Measurements from ENCODE around the gene SMCO4. TPM values are rescaled to one million over a fixed set of nuclear protein-coding genes. Genes with fewer than 3 reads are reported as not detected.

The SMCO4 gene
- total RNA-seq, 1 donor from 2014 or later: 35.1 TPM

DNA sequence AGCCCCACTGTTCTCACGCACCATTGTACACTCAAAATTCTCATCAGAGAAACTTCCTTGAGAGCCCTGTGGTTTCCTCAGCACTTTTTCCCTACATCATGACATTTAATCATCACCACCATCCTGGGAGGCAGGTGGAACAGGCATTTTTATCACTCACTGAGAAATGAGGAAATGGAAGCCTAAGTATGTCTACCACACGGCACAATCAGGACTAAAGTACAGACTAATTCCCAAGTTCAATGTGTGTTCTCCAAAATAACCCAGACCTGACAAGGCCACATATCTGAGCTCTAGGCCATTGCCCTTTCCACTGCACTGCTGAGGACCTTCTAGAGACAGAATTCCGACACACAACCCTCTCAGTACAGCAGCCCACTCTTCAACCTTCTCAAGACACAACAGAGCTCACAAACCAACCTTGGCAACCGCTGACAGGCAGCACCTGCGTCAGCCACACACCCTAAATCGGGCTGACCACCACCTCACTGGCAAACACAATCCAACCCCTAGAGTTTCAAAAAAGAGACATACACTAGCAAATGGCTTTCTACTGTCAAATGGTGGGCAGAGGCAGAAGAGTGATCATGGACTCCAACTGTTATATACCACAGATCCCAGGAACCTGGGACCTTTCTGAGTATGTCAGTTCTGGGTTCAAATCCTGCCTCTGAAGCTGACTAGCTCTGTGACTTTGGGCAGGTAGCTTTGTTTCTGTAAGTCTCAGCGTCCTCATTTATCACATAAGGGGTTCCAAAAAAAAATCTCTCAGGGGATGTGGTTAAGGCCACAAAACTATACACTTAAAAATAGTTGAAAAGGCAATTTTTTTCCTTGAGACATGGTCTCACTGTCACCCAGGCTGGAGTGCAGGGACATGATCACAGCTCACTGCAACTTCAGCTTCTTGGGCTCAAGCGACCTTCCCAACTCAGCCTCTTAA is 16.3 kb downstream of the SMCO4 start:
- H3K4me1 ChIP-seq: peaks cover 12% of the 10 kb centered on the region
- H3K4me3 Mint-ChIP-seq: no peak overlapping the region
- TF ChIP-seq EZH2phosphoT487 (IDR thresholded peaks at IDR 0.05) (no peak), EZH2 (IDR thresholded peaks at IDR 0.05) (no peak)
- TF ChIP-seq, protein P1, sequence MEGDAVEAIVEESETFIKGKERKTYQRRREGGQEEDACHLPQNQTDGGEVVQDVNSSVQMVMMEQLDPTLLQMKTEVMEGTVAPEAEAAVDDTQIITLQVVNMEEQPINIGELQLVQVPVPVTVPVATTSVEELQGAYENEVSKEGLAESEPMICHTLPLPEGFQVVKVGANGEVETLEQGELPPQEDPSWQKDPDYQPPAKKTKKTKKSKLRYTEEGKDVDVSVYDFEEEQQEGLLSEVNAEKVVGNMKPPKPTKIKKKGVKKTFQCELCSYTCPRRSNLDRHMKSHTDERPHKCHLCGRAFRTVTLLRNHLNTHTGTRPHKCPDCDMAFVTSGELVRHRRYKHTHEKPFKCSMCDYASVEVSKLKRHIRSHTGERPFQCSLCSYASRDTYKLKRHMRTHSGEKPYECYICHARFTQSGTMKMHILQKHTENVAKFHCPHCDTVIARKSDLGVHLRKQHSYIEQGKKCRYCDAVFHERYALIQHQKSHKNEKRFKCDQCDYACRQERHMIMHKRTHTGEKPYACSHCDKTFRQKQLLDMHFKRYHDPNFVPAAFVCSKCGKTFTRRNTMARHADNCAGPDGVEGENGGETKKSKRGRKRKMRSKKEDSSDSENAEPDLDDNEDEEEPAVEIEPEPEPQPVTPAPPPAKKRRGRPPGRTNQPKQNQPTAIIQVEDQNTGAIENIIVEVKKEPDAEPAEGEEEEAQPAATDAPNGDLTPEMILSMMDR (IDR thresholded peaks at IDR 0.05): no peak
- H3F3A ChIP-seq (ENCODE audit: low read depth): no peaks in the 10 kb centered on the region
- no peak overlapping the region for H3K9ac ChIP-seq
- peaks cover 24% of the 10 kb centered on the region for H4K20me1 ChIP-seq (ENCODE audit: low read depth)
- no peaks in the 10 kb centered on the region for H3K9me3 ChIP-seq (ENCODE audit: low read depth)
- H3K27me3 ChIP-seq: no peaks in the 10 kb centered on the region
- no peak overlapping the region for H3K4me3 ChIP-seq
- no peak overlapping the region for H3K27ac ChIP-seq
- no peak for DNase-seq (ENCODE audit: low spot score)
- H3K36me3 ChIP-seq: no peaks in the 10 kb centered on the region
- no peak overlapping the region for H3K4me2 ChIP-seq
- no peaks in the 10 kb centered on the region for H3K9me3 Mint-ChIP-seq
- H2AFZ ChIP-seq (replicated peaks): no peak overlapping the region
- peaks cover 38% of the 10 kb centered on the region for H3K4me1 Mint-ChIP-seq
- H3K79me2 ChIP-seq (ENCODE audit: low read depth): peaks cover 69% of the 10 kb centered on the region
- no peak overlapping the region for H3K27ac Mint-ChIP-seq
- H3K36me3 Mint-ChIP-seq: peaks cover 6% of the 10 kb centered on the region
- peaks cover 2% of the 10 kb centered on the region for H3K27me3 Mint-ChIP-seq (ENCODE audit: insufficient read depth, low read depth)

DNA sequence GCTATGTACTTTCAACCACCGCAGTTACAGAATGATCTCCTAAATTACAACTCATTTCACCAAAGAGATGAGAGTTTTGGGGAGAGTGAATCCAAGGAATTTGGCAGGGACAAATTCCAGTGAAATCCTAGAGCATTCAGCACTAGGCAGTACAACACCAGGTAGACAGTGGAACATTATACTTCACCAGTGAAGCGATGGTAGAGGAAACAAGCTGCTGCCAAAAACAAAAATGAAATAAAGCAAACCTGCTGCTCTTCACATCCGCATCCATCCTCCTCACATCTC is 16.9 kb downstream of the SMCO4 start:
- Histone ChIP-seq H3K4me3 (no peak overlapping the region), H3K9me3 (ENCODE audit: low read depth) (no peaks in the 10 kb centered on the region), H3K27ac (no peak overlapping the region), H3K4me2 (no peak overlapping the region), H3K9ac (no peak overlapping the region), H3F3A (ENCODE audit: low read depth) (no peaks in the 10 kb centered on the region), H3K27me3 (no peaks in the 10 kb centered on the region), H3K79me2 (ENCODE audit: low read depth) (peaks cover 68% of the 10 kb centered on the region), H3K4me1 (peaks cover 12% of the 10 kb centered on the region), H4K20me1 (ENCODE audit: low read depth) (peaks cover 23% of the 10 kb centered on the region), H3K36me3 (no peaks in the 10 kb centered on the region), H2AFZ (replicated peaks) (no peak overlapping the region)
- no peak for DNase-seq (ENCODE audit: low spot score)
- no peaks in the 10 kb centered on the region for H3K9me3 Mint-ChIP-seq
- peaks cover 6% of the 10 kb centered on the region for H3K36me3 Mint-ChIP-seq
- peaks cover 2% of the 10 kb centered on the region for H3K27me3 Mint-ChIP-seq (ENCODE audit: insufficient read depth, low read depth)
- TF ChIP-seq, protein P1 (IDR thresholded peaks at IDR 0.05): no peak
- TF ChIP-seq EZH2 (IDR thresholded peaks at IDR 0.05) (no peak), EZH2phosphoT487 (IDR thresholded peaks at IDR 0.05) (no peak)
- peaks cover 39% of the 10 kb centered on the region for H3K4me1 Mint-ChIP-seq
- no peak overlapping the region for H3K4me3 Mint-ChIP-seq
- H3K27ac Mint-ChIP-seq: no peak overlapping the region

DNA sequence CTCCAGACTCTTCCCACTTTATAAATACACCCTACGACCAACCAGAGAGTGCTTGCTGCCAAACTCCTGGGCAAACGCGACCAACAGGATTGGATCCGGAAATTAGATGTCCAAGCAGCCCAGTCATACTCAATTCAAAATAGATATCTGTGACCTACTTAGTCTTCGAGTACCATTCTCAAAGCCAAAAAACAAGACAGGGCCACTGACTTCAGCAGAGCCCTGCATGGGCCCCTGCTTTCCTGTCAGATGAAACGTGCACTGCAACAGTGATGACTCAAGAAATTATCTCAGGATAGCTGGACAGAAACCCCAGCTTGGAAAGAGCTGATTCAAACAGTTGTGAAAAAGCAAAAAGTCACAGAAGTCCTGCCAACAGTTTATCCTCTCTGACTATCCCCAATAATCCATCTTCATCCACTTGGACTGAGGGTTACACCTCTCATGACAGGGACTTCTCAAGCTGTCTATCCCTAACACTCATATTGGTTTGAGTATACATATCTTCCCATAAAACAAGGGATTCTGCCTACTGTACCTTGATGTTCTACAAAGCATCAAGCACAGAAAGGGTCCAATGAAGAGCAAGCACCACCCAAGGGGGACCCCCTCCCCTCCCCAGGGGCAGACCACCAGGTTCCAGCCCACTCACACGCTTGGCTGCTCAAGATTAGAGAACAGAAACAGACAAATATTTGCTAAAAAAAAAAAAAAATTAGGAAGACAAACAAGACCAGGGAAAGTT is 17.4 kb downstream of the SMCO4 start:
- H3K4me3 ChIP-seq: no peak overlapping the region
- no peaks in the 10 kb centered on the region for H3K9me3 ChIP-seq (ENCODE audit: low read depth)
- no peak overlapping the region for H3K27ac ChIP-seq
- DNase-seq (ENCODE audit: low spot score): no peak
- no peak overlapping the region for H3K9ac ChIP-seq
- H3K27me3 ChIP-seq: no peaks in the 10 kb centered on the region
- peaks cover 2% of the 10 kb centered on the region for H3K27me3 Mint-ChIP-seq (ENCODE audit: insufficient read depth, low read depth)
- no peaks in the 10 kb centered on the region for H3F3A ChIP-seq (ENCODE audit: low read depth)
- no peaks in the 10 kb centered on the region for H3K36me3 ChIP-seq
- H3K4me1 Mint-ChIP-seq: peaks cover 41% of the 10 kb centered on the region
- H3K27ac Mint-ChIP-seq: peak overlapping the region; percentile 47
- H3K79me2 ChIP-seq (ENCODE audit: low read depth): peaks cover 74% of the 10 kb centered on the region
- peaks cover 23% of the 10 kb centered on the region for H4K20me1 ChIP-seq (ENCODE audit: low read depth)
- peaks cover 6% of the 10 kb centered on the region for H3K36me3 Mint-ChIP-seq
- no peak overlapping the region for H3K4me2 ChIP-seq
- H3K9me3 Mint-ChIP-seq: no peaks in the 10 kb centered on the region
- H3K4me3 Mint-ChIP-seq: no peak overlapping the region
- no peak overlapping the region for H2AFZ ChIP-seq (replicated peaks)
- H3K4me1 ChIP-seq: peaks cover 12% of the 10 kb centered on the region
- TF ChIP-seq, protein P1 (IDR thresholded peaks at IDR 0.05): no peak
- TF ChIP-seq EZH2phosphoT487 (IDR thresholded peaks at IDR 0.05): no peak
- no peak for TF ChIP-seq EZH2 (IDR thresholded peaks at IDR 0.05)
